HG03571 (cell line): ENCODE measurements around the gene CPNE8.

Experiments
- ATAC-seq: cut with Tn5 transposase; IDR thresholded peaks from one replicate; pipeline ENCODE4 v1.9.1; 2021; ENCODE audit not compliant: unreplicated experiment

The CPNE8 gene

DNA sequence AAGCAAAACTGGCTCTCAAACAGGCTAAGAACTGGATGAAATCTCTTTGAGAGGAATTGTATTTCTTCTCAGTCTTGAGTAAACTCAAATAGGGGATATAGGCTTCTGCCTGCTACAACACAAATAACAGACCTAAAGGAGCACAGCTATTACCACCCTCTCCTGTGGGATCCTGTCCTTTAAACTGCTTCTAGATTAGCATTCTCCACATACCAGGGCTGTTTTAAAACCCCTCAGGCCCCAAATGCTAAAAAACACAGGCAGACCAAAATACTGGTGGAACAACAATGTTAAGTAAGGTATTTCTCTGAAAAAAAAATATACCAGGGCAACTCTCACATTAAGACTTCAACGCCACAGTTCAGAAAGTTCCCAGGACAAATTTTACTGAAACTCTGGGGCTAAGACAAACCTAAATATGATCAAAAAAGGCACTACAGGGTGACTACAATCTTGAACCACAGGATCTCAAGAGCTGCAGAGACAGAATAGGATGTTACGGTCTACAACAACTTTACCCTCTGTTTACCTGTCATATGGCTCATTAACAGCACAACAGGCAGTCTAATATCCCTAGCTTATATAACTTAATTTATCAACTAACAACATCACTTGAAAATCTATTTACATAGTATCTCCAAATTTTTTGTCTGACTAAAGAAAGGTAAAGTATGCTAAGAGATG is 7.2 kb downstream of the CPNE8 start:
- no peak for ATAC-seq

DNA sequence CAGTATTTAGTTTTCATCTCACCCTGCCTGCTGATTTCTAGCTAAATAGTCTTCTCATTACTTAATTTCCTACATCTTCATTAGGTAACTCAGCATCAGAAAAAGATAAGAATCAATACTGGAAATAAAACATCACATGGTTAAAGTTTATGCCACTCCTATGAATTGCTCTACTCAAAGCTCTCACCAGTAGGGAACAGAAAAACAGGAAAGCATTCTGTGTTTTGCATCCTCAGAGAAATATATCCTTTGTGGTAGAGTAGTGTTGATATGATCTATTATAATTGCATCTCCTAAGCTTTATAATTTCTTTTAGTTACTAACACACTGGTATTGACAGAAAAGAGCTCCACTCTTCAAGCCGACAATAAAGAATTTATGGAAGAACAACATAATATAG is 9.9 kb downstream of the CPNE8 start:
- ATAC-seq: no peak

DNA sequence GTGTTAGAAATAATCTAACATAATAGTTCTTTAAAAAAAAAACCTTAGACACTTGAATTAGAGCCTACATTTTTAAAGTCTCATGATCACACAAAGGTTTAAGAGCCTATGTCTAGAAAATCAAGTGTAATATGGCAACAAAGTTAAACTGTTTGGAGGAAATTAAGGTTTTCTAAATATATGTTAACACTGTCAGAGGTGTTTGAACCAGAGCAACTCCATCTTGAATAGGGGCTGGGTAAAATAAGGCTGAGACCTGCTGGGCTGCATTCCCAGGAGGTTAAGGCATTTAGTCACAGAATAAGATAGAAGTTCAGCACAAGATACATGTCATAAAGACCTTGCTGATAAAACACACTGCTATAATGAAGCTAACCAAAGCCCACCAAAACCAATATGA is 12.4 kb downstream of the CPNE8 start:
- no peak for ATAC-seq

DNA sequence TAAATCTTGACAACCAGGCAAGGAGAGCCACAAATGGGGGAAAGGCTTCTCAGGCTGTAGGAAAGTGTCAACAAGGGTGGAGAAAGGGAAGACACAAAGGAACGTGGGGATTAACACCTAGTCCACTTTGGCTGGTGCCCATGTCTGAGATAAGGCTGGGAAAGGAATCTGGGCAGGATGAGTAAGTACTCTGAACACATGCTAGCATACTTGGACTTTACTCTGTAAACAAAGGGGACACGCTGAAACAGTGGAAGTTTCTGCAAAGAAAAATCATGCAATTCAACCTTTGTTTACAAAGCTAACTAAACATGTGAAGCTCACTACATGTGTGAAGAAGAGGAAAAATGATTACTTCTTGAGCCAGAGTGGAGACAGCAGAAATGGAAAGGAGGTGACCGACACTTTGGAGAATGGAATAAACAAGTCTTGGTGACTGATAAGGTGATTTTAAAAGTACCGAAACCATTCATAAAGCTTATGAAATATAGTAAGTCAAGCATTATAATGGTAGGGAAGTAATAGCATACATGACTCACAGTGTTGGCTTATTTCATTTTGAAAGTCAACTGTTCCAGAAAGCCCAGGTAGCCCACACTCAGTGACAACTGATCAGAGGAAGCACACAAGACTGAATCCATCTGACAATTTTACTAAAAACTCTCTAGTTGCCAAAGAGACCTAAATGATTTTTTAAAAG is 13.2 kb downstream of the CPNE8 start:
- ATAC-seq: no peak

DNA sequence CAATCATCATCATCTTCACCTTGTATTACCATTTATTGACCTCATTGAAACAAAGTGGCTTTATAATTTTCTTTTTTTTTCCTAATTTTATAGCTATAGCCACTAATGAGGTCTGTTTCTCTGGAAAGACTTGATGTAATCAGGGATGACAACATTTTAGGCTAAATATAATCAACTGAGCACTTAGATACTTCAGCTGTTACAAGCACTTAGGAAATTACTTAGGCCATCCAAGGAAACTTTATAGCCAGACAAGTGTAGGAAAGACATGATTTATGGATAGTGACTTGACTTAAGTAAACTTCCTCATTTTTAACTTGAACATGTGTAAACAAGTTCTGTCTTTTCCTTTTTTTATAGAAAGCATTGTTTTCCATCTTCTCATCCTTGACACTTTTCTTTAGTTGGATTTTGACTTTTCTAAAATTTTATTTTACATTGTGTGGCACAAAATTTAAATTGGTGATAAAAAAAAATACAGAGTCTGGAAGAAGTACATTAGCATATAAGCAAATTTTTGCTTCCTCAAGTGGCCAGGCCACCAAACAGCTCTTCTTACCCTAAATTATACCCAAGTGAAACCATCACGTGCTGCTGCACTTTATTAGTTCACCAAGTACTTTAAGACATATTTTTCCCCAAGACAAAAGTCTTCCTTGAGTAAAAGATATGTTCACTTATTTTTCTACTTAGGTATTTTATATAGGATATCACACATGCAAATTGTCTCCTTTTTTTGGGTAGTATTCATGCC is 15.1 kb downstream of the CPNE8 start:
- no peak for ATAC-seq

DNA sequence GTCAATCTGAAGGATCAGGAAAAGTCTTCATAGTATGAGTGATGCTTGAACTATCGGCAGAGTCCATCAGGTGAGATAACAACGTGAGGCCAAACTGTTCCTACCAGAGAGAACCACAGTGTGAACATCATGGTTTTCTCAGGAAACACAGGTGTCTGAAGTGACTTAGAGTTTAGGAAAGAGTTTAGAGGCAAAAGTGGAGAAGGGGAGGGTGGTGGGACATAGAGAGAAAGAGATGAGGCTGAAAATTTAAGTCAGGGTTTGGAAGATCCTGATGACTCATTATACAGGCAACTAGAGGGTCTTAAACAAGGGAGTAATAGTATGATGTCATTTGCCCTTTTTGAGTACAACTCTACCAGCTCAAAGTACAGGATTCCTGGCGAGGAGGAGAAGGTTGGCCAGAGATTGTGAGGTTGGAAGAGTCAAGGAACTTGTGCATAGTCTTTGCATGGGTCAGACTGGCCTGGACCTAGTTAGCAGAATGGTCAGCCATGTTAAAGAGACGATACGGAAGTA is 16.0 kb downstream of the CPNE8 start:
- no peak for ATAC-seq

DNA sequence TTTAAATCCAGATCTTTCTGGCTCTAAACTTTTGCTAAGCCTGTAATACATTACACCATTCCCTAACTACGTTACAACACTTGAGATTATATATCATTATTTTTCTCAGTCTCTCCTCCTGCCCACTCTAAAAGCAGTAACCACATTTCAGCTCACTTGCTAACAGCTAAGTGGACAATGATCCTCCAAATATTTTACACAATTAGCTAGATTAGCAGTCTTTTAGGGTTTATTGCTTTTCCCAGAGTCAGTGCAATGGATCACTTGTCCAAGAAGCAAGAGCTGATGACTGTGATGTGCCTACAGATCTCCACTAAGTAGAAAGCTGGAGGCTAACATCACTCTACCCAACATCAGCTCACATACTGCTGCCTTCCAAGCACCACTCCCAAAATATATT is 17.6 kb downstream of the CPNE8 start:
- ATAC-seq: no peak

DNA sequence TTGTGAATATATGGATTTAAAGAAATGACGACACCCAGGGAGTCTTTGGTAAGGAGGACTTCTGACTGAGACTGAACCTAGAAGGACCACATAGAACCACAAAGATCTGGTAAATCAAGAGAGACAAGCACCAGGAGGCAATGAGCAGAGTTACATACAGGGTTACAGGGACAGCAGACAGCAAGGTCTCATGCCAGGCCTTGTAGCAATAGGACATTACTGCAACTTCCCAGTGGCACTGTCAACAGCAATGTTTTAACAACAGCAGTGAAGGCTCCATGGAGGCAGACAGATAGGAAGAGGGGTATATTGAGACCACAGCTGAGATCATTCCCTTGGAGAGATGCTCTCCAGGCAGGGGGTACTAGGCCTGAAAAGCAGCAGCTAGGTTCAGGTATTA is 18.5 kb downstream of the CPNE8 start:
- ATAC-seq: no peak

DNA sequence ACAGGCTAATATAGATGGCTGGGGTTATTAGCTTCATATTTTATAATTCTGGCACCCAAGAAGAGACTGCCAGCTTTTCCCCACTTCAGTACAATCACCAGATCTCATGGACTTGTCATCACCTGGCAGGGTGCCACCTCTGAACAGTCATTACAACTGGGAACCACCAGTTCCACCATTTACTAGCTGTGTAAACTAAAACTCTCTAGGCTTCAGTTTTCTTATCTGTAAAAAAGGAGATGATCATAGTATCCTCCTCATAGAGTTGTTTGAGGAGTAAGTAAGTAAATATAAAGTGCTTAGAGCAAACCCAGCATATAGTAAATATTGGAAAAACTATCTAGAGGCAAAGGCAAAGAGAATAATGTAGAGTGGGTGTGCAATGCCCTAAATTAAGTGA is 19.3 kb downstream of the CPNE8 start:
- ATAC-seq: no peak

DNA sequence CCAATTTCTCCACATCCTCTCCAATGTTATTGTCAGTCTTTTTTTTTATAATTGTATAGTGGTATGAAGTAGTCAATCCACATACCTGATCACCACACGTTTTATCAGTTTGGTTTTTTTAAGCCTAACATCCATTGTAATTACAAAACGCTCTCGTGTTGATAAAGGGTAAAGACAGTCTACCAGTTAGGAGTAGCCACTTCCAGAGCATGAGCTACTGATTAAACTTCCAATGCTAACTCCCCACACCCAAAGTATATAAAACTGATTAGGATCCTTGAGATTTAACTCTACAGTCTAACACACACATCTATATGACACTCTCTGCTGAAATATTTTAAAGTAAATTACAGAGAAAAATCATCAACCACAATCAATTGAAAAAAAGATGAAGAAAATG is 20.7 kb downstream of the CPNE8 start:
- ATAC-seq: no peak

DNA sequence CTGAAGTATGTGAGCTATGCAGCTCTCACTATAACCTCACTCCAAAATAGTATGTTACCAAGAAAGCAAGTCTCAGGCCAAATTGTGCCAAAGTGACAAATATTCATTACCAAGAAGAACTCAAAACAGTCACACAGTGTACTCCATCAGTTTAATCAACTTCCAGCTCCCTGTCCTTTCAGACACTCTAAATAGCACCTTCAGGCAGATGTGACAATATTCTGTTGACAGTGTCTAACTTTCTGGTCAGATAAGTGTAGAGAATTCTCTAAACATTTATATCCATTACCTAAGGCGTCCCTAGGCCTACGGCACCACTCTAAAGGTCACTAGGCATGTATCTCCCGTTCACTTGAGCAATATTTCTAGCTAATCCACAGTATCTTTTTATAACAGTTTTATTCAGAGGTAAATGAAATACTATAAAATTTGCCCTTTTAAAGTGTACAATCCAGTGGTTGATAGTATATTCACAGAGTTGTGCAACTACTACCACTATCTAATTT is 21.7 kb downstream of the CPNE8 start:
- ATAC-seq: no peak

DNA sequence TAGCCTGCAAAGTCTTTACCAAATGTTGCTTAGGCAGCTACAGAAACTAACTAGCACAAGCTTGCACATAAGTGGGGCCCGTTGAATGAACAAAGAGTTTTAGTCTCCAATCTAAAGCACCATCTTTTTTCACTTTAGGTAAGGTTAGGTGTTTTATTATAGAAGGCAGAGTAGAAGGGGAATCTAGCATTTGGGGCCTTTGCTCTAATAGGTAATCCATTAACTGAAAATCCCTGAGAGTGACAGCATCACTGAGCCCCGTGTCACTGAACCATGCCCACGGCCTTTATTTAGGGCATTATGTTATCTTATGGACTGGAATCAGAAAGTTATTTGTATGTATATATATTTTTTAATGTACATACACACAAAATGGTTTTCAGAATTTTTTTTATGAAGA is 25.1 kb downstream of the CPNE8 start:
- ATAC-seq: no peak

DNA sequence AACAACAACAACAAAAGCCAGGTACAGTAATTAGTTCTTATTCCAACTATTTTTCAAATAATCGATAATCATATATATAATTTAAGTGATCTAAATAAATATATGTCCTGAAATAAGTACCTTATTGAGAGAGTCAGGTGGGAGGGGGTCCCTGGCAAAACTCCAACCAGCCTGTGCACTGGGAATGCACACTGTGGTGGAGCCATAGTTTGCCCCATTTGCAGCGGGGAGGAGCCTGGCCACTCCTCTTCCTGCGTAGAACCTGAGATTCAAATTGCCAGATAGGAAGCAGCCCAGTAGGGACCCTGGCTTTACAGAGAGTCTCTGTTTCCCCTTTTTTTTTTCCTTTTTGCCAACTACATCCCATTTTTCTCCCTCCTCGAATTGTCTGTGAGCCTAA is 26.4 kb downstream of the CPNE8 start:
- no peak for ATAC-seq

DNA sequence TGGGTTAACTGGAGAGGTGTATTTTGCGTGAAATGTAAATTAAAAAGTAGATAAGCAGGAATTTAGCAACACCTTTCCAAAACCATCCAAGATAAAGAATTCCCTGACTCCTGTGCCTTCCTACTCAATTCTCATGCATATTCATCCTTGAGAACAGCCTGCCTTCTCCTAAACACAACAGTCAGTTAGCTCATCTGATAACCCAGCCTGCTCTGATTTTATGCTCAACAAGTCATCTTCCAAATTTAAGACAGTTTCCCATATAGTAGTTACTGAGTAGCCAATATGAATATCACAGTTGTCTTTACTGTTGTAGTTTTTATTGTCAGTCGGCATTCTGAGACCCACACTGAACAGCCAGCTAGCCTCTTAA is 27.1 kb downstream of the CPNE8 start:
- ATAC-seq: no peak

DNA sequence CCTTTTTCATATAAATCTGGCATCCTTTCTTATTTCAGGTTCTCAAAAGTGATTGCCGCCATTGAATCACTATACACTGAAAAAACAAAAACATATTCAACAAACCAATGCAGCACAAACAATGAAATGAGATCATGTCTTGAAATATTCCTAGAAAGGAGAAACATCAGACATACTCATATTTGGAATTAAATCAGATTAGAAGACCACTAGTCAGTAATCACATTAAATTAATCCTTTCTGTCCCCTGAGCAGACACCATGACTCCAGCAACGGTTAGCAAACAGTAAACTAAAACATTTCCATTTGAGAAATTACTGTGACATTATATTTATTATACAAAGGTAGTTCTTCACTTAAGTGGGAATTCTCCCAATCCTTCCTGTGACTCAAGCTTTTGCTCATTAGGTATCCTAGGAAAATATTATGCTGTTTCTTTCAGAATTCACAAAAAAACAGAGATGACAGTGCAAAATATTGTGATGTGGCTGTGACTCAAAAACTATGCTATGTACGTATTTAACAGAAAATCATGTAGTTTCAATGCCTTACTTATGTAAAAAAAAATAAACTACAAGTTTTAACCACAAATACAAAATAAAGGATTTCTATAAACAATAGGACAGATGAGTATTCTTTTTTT is 29.7 kb downstream of the CPNE8 start:
- no peak for ATAC-seq

DNA sequence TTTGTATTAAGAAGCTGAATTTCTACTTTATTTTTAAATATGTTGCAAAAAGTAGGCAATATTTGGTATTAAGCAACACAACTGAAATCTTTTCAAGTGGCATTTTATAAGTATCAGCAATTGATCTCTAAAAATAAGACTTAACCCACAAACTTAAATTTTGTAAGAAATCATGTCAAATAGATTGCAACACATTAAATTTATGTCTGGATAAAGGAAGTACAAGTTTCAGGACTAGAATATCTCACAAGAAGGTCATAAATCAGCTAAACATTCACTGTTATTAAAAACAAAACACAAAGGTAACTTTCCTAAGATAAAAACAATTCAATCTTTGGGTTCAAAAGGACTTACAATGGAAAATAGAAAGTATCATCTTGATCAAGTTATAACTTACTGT is 32.8 kb downstream of the CPNE8 start:
- ATAC-seq: no peak

DNA sequence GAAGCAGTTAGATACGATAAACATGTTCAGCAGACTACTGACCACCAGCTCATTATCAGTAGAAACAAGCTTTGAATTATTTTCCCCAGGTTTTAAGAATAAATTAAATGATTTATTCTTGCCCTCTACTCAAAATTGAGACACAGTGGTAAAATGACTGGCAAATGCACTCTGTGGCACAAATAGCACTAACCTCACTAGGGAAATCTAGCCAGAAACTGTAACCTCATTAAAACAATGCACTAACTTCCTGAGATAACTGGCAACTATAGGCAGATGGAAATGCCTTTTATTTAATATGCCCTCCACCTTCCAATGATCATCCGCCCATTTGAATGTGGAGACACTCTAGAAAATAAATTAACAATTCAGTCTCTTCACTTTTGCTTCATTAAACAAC is 33.2 kb downstream of the CPNE8 start:
- no peak for ATAC-seq

DNA sequence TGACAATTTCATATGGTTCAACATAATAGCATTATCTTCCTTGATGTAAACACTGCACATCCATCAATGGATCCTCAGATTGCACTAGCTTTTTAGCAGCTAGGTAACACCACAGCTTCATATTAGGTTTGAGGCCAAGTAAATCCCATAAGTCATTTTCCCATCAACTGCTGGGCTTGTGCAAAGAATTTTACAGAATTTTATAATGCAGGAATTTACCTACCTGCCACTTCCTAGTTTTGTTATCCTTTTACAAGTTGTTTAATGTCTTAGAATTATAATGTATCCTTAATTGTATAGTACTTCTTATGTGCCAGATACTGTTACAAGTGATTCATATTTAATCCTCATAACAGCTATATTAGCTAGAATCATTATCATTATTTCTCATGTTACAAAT is 36.4 kb downstream of the CPNE8 start:
- ATAC-seq: no peak

DNA sequence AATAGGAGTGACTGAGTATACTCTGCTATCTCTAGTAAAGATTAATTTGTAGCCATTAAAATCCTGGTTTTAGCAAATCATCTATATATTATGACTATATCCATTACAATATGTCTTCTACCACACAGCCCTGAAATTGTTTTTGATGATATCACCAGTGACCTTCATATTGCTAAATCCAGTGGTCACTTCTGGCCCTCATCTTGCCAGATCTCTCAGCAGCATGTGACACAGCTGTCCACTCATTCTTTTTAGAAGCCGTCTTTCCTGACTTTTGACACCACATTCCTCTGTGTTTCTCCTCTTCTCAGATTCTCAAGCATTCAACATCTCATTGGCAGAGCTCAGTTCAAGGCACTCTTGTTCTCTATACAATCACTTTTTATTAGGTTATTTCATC is 54.9 kb downstream of the CPNE8 start:
- no peak for ATAC-seq

DNA sequence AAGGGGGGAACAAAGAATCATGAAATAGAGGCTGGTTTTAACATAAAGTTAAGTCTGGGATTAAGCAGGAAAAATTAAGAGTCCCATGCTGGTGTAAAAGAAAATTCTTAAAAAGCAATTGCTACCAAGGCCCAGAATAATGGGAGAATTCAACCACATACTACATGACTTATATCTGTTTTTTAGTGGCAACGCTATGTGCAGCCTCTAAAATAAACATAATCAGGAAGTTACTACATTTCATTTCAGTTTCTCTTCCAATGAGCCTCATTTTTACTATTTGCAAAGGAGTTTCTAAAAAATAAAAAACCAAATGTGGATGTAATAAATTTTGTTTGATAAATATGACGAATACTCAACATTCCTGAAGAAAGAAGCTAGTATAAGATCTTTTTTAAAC is 58.1 kb downstream of the CPNE8 start:
- ATAC-seq: no peak

DNA sequence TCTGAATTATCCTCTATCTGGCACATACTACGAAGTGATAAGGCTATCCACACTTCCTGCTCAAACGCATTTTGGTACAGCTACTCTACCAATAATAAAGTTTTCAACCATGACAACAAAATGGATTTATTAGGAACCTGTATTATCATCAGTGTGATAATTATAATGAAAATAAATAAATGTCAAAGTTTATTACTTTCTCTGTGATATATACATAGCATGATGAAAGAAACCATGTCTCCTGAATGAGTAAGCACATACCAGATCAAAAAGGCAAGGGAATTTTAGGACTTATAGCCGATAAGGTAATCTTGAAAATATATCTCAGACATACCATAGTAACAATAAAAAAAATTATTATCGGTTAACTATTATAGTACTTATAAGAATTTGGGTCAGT is 61.1 kb downstream of the CPNE8 start:
- ATAC-seq: no peak
